GM12878 (cell line): Measurements from ENCODE around the gene RAD1.

ENCODE experiments used
- BCL3 ChIP-seq: IDR thresholded peaks from 2 replicates; pipeline ENCODE4 v1.6.1; 2011; ENCODE audit warnings: borderline replicate concordance, low read depth, mild to moderate bottlenecking, moderate library complexity, low read length; ENCODE audit not compliant: insufficient read depth, poor library complexity, severe bottlenecking
- CBX3 ChIP-seq: fragments of 200-600 bp; sonication (generic); IDR thresholded peaks from 2 replicates; pipeline ENCODE4 v1.6.1; 2016; ENCODE audit warnings: low read depth, borderline replicate concordance
- CEBPB ChIP-seq, 2 experiments: fragments of 150-350 bp in 1 of 2; IDR thresholded peaks; 2 replicates each; pipeline ENCODE4 v1.6.1; 2012 to 2014; ENCODE audit warnings: low read depth in 2 of 2, low read length in 2 of 2, borderline replicate concordance in 1 of 2, inconsistent platforms in 1 of 2
- CTCF ChIP-seq, 3 experiments: IDR thresholded peaks in 2 of 3; conservative IDR thresholded peaks in 1 of 3; 2 replicates each; pipeline ENCODE4 v1.5.1; 2011; ENCODE audit warnings: low read depth in 3 of 3, low read length in 3 of 3, mild to moderate bottlenecking in 3 of 3, control low read depth in 2 of 3, moderate library complexity in 2 of 3, inconsistent platforms in 1 of 3, mixed read lengths in 1 of 3; ENCODE audit not compliant: control insufficient read depth in 2 of 3, insufficient read depth in 1 of 3; ENCODE audit errors: extremely low read depth in 1 of 3
- EP300 ChIP-seq, 2 experiments: fragments of 150-350 bp in 1 of 2; IDR thresholded peaks; 2 replicates each; pipeline ENCODE4 v1.6.1; 2011 to 2012; ENCODE audit warnings: low read depth in 2 of 2, low read length in 2 of 2, borderline replicate concordance in 1 of 2, improper control_type of control experiment in 1 of 2, inconsistent platforms in 1 of 2; ENCODE audit not compliant: control insufficient read depth in 1 of 2
- ETV6 ChIP-seq, 2 experiments: fragments of 450-650 bp in 1 of 2; IDR thresholded peaks in 1 of 2; conservative IDR thresholded peaks in 1 of 2; 2 replicates each; pipeline ENCODE4 v1.6.1; 2014; ENCODE audit warnings: antibody characterized with exemption in 1 of 2, borderline replicate concordance in 1 of 2, low read depth in 1 of 2, mild to moderate bottlenecking in 1 of 2, moderate library complexity in 1 of 2
- MTA3 ChIP-seq: IDR thresholded peaks from 2 replicates; pipeline ENCODE4 v1.6.1; 2012; ENCODE audit warnings: low read length, inconsistent platforms, borderline replicate concordance
- NFYB ChIP-seq: IDR thresholded peaks from 2 replicates; pipeline ENCODE4 v1.6.1; 2011; ENCODE audit warnings: low read depth, mild to moderate bottlenecking, low read length, improper control_type of control experiment, moderate library complexity; ENCODE audit not compliant: insufficient read depth
- POLR2AphosphoS5 ChIP-seq: IDR thresholded peaks from 2 replicates; pipeline ENCODE4 v1.6.1; 2011; ENCODE audit warnings: mild to moderate bottlenecking, low read length, inconsistent platforms
- REST ChIP-seq: IDR thresholded peaks from 2 replicates; pipeline ENCODE4 v1.6.1; 2012; ENCODE audit warnings: mild to moderate bottlenecking, low read depth, low read length
- USF2 ChIP-seq: IDR thresholded peaks from 2 replicates; pipeline ENCODE4 v1.6.1; 2011; ENCODE audit warnings: low read depth, low read length, improper control_type of control experiment, borderline replicate concordance
- ZNF274 ChIP-seq: IDR thresholded peaks from one replicate; pipeline ENCODE4 v1.8.0; 2011; ENCODE audit not compliant: insufficient read length, insufficient read depth
- ZNF384 ChIP-seq: IDR thresholded peaks from 2 replicates; pipeline ENCODE4 v1.6.1; 2012; ENCODE audit warnings: low read depth, mild to moderate bottlenecking, low read length, improper control_type of control experiment, borderline replicate concordance
- ZZZ3 ChIP-seq: IDR thresholded peaks from 2 replicates; pipeline ENCODE4 v1.6.1; 2011; ENCODE audit warnings: low read depth; ENCODE audit not compliant: control insufficient read depth, insufficient read length

- TF ChIP-seq POLR2AphosphoS5 (no peak), ETV6 (conservative IDR thresholded peaks at IDR 0.05 in 1 of 2, IDR thresholded peaks at IDR 0.05 in 1 of 2; ENCODE audit: borderline replicate concordance in 1 of 2, low read depth in 1 of 2) (no peak), REST (no peak), NFYB (no peak), CBX3 (no peak), EP300 (IDR thresholded peaks at IDR 0.05; ENCODE audit: borderline replicate concordance in 1 of 2, control insufficient read depth in 1 of 2, low read depth in 2 of 2, low read length in 2 of 2) (no peak), BCL3 (no peak), CTCF (IDR thresholded peaks at IDR 0.05 in 2 of 3, conservative IDR thresholded peaks at IDR 0.05 in 1 of 3; ENCODE audit: control insufficient read depth in 2 of 3, extremely low read depth in 1 of 3, insufficient read depth in 1 of 3, low read depth in 3 of 3, low read length in 3 of 3) (no peak), CEBPB (IDR thresholded peaks at IDR 0.05; ENCODE audit: borderline replicate concordance in 1 of 2, low read depth in 2 of 2, low read length in 2 of 2) (no peak), ZNF384 (no peak), ZNF274 (no peak), USF2 (no peak), ZZZ3 (no peak), MTA3 (no peak)
Observed at GRCh38 chr5:34858790-34859189, 56.5 kb downstream of the RAD1 start.
